Stomach (tissue), 4 donors: ENCODE measurements around the gene ACVR2A.

ENCODE experiments used
- EP300 ChIP-seq: sonication (generic); formaldehyde crosslinking; IDR thresholded peaks from one replicate; pipeline ENCODE4 v1.6.1; 2017; ENCODE audit warnings: antibody characterized with exemption
- POLR2A ChIP-seq, 4 donors: fragments of 450-650 bp; IDR thresholded peaks; one replicate each; pipeline ENCODE4 v1.6.1; 2016; ENCODE audit warnings: antibody characterized with exemption in 4 of 4, control low read depth in 2 of 4, mild to moderate bottlenecking in 1 of 4, moderate library complexity in 1 of 4
- POLR2AphosphoS5 ChIP-seq, 3 donors: sonication (generic); formaldehyde crosslinking; IDR thresholded peaks; one replicate each; pipeline ENCODE4 v1.6.1; 2016; ENCODE audit warnings: antibody characterized with exemption in 3 of 3
- TF ChIP-seq, protein P1 (sequence below), 7 experiments: fragments of 450-650 bp in 4 of 7; fragments of 200-600 bp in 3 of 7; sonication (generic) in 3 of 7; IDR thresholded peaks; one replicate each; pipeline ENCODE4 v1.5.1; 2016 to 2019; ENCODE audit warnings: antibody characterized with exemption in 7 of 7, control low read depth in 2 of 7, mild to moderate bottlenecking in 1 of 7

DNA sequence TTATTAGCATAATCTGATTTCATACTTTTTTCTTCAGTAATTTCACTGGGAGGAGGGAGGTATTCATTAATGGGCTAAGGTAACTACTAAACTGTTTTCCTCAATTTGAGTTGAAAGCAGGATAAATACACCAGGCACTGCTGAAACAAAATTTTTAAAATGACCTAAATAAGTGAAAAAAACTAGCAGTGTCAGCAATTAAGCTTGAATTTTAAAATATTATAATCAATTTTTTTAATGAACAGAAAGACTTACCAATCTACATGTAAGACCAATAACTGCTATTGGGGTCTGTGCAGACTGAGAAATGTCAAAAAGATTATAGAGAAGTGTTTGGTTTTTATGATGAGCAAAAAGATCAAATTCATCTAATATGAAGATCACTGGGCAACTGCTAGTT, 107.3 kb downstream of the ACVR2A start:
- TF ChIP-seq, protein P1, sequence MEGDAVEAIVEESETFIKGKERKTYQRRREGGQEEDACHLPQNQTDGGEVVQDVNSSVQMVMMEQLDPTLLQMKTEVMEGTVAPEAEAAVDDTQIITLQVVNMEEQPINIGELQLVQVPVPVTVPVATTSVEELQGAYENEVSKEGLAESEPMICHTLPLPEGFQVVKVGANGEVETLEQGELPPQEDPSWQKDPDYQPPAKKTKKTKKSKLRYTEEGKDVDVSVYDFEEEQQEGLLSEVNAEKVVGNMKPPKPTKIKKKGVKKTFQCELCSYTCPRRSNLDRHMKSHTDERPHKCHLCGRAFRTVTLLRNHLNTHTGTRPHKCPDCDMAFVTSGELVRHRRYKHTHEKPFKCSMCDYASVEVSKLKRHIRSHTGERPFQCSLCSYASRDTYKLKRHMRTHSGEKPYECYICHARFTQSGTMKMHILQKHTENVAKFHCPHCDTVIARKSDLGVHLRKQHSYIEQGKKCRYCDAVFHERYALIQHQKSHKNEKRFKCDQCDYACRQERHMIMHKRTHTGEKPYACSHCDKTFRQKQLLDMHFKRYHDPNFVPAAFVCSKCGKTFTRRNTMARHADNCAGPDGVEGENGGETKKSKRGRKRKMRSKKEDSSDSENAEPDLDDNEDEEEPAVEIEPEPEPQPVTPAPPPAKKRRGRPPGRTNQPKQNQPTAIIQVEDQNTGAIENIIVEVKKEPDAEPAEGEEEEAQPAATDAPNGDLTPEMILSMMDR (IDR thresholded peaks at IDR 0.05) = no peak
- no peak for TF ChIP-seq POLR2A (IDR thresholded peaks at IDR 0.05)
- TF ChIP-seq EP300 = no peak
- TF ChIP-seq POLR2AphosphoS5 (IDR thresholded peaks at IDR 0.05) = no peak
